HG03575 (cell line): ENCODE results near the gene KDM6A.
"Not testable (repeated sequence)": the region's sequence is repeated elsewhere in the genome, so short reads cannot be mapped to it uniquely, and the experiment has no call there.

Experiments used
- ATAC-seq: cut with Tn5 transposase; IDR thresholded peaks from one replicate; pipeline ENCODE4 v1.9.1; 2021; ENCODE audit not compliant: unreplicated experiment, insufficient number of reproducible peaks, low FRiP score; ENCODE audit errors: extremely low read depth

Gene KDM6A

GRCh38 chrX:44882635-44883034 is 9.6 kb downstream of the KDM6A start:
- ATAC-seq: no peak

GRCh38 chrX:44884944-44885343 is 12.0 kb downstream of the KDM6A start:
- no peak for ATAC-seq

- ATAC-seq: no peak
Measured at GRCh38 chrX:44889824-44890223, 16.8 kb downstream of the KDM6A start.

- no peak for ATAC-seq
Measured at GRCh38 chrX:44890247-44890646, 17.3 kb downstream of the KDM6A start.

- not testable (repeated sequence) for ATAC-seq
Measured at GRCh38 chrX:44890687-44891086, 17.7 kb downstream of the KDM6A start.

- no peak for ATAC-seq
Measured at GRCh38 chrX:44891642-44892041, 18.7 kb downstream of the KDM6A start.

- no peak for ATAC-seq
Measured at GRCh38 chrX:44896876-44897186, 23.8 kb downstream of the KDM6A start.

GRCh38 chrX:44897539-44897938 is 24.6 kb downstream of the KDM6A start:
- no peak for ATAC-seq

- ATAC-seq: no peak
Measured at GRCh38 chrX:44898411-44899221, 25.6 kb downstream of the KDM6A start.

- no peak for ATAC-seq
Measured at GRCh38 chrX:44899946-44900345, 27.0 kb downstream of the KDM6A start.

GRCh38 chrX:44903107-44903506 is 30.1 kb downstream of the KDM6A start:
- no peak for ATAC-seq

GRCh38 chrX:44903830-44904530 is 31.0 kb downstream of the KDM6A start:
- ATAC-seq: no peak

- ATAC-seq: no peak
Measured at GRCh38 chrX:44904542-44905115, 31.6 kb downstream of the KDM6A start.

GRCh38 chrX:44906041-44906440 is 33.1 kb downstream of the KDM6A start:
- peak; percentile 33 for ATAC-seq

GRCh38 chrX:44906542-44906941 is 33.6 kb downstream of the KDM6A start:
- ATAC-seq: no peak

- no peak for ATAC-seq
Measured at GRCh38 chrX:44908153-44908552, 35.2 kb downstream of the KDM6A start.

- no peak for ATAC-seq
Measured at GRCh38 chrX:44908827-44909226, 35.8 kb downstream of the KDM6A start.

- not testable (repeated sequence) for ATAC-seq
Measured at GRCh38 chrX:44910508-44910907, 37.5 kb downstream of the KDM6A start.

GRCh38 chrX:44911074-44911600 is 38.1 kb downstream of the KDM6A start:
- ATAC-seq: not testable (repeated sequence)
